ENCODE measurements around the gene FAM120C.

FAM120C gene

GRCh38 chrX:54166915-54167314 lies 16.1 kb downstream of the FAM120C start:
- DNase-seq = no peak

- DNase-seq = no peak
Observed at GRCh38 chrX:54157561-54157960, 25.5 kb downstream of the FAM120C start.

GRCh38 chrX:54134269-54134668 lies 48.8 kb downstream of the FAM120C start:
- DNase-seq = no peak

- DNase-seq = no peak
Observed at GRCh38 chrX:54116391-54116790, 66.7 kb downstream of the FAM120C start.

GRCh38 chrX:54093571-54093970 lies 89.5 kb downstream of the FAM120C start:
- DNase-seq = no peak

GRCh38 chrX:54093159-54093558 lies 89.9 kb downstream of the FAM120C start:
- no peak for DNase-seq

- DNase-seq = no peak
Observed at GRCh38 chrX:54090880-54091279, 92.2 kb downstream of the FAM120C start.

- DNase-seq = no peak
Observed at GRCh38 chrX:54089191-54089590, 93.9 kb downstream of the FAM120C start.

GRCh38 chrX:54087661-54088060 lies 95.4 kb downstream of the FAM120C start:
- no peak for DNase-seq

- DNase-seq = no peak
Observed at GRCh38 chrX:54085666-54086065, 97.4 kb downstream of the FAM120C start.

GRCh38 chrX:54076903-54077302 lies 106.2 kb downstream of the FAM120C start:
- no peak for DNase-seq

GRCh38 chrX:54074826-54075225 lies 108.2 kb downstream of the FAM120C start:
- DNase-seq = no peak

GRCh38 chrX:54067766-54068165 lies 115.3 kb downstream of the FAM120C start:
- no peak for DNase-seq

GRCh38 chrX:54066841-54067240 lies 116.2 kb downstream of the FAM120C start:
- DNase-seq = no peak

GRCh38 chrX:54064564-54064963 lies 118.5 kb downstream of the FAM120C start:
- no peak for DNase-seq

GRCh38 chrX:54063361-54063760 lies 119.7 kb downstream of the FAM120C start:
- no peak for DNase-seq

GRCh38 chrX:54049801-54050200 lies 133.3 kb downstream of the FAM120C start:
- no peak for DNase-seq

GRCh38 chrX:54048412-54048811 lies 134.6 kb downstream of the FAM120C start:
- no peak for DNase-seq

- no peak for DNase-seq
Observed at GRCh38 chrX:54045563-54046228, 137.4 kb downstream of the FAM120C start.

- DNase-seq = no peak
Observed at GRCh38 chrX:54044877-54045338, 138.1 kb downstream of the FAM120C start.

- peak; percentile 89 to 95 (median 93) for DNase-seq
Observed at GRCh38 chrX:54044126-54044876, 138.8 kb downstream of the FAM120C start, which contains the start of gene PHF8. Gene PHF8, minus strand, starts transcription at chrX:54044473. Its CDS starts 1,745 bp downstream, at chrX:54042728.

- peak; percentile 27 to 58 (median 45) for DNase-seq
Observed at GRCh38 chrX:54043541-54044125, 139.4 kb downstream of the FAM120C start.

GRCh38 chrX:54043056-54043455 lies 140.0 kb downstream of the FAM120C start:
- no peak for DNase-seq

GRCh38 chrX:54042609-54043021 lies 140.4 kb downstream of the FAM120C start:
- DNase-seq = peak; percentile 59 to 66 (median 61)
